Heart left ventricle (tissue), 13 donors: ENCODE results near the gene C16orf90.

ENCODE experiments used
- CTCF ChIP-seq, 12 donors: fragments of 200-600 bp; sonication (generic) in 4 of 12; IDR thresholded peaks; one replicate each; pipeline versions ENCODE4 v1.5.0 to v1.8.0; 2018 to 2022; ENCODE audit warnings: antibody characterized with exemption in 12 of 12, mild to moderate bottlenecking in 5 of 12
- POLR2A ChIP-seq, 2 donors: fragments of 450-650 bp; IDR thresholded peaks; one replicate each; pipeline ENCODE4 v1.6.1; 2017; ENCODE audit warnings: antibody characterized with exemption in 2 of 2, mild to moderate bottlenecking in 2 of 2, moderate library complexity in 2 of 2
- donor health status: ischemic (EF 13 %, LVEDD 7.1; RV severe dilation, severe dysfunction).
- donor health status: DM: no; HTN: yes; CAD: no.
- donor health status: DM: no; HTN: no; CAD: no.
- donor health status: ischemic (EF 25% LVEDD 6.9; RV normal size, moderate dysfunction).
- donor health status: ischemic (EF 25% LVEDD 5.7; RV mildly dilated, moderate dysfunction).
- donor health status: ischemic (EF 35%, LVEDD 5.7; RV mildly dilated, moderate dysfunction).
- donor health status: nonischemic (EF 11% LVEDD 7.7; RV severe dilation, severe dysfunction).
- donor health status: DM: yes; HTN: yes; CAD: no.
- donor health status: PGD.
- donor health status: ischemic (EF 29% LVEDD 5.4; RV normal size, mild dysfunction).
- donor health status: nonischemic (EF 23%, LVEDD 6.1; RV moderate dilation, normal function).

GRCh38 chr16:3458852-3459361, 36.4 kb downstream of the C16orf90 start:
- TF ChIP-seq POLR2A (IDR thresholded peaks at IDR 0.05) (no peak), CTCF (IDR thresholded peaks at IDR 0.05) (no peak)
